ENCODE measurements around the gene NES.

DNA sequence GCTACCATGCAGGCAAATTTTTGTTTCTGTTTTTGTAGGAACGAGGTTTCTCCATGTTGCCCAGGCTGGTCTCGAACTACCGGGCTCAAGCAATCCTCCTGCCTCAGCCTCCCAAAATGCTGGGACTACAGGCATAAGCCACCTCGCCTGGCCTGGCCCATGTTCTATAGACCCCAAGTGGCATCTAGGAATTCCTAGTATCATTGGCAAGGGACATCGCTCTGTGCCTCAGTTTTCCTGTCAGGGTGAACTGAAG is 14.5 kb downstream of the NES start:
- TF ChIP-seq, protein P1, sequence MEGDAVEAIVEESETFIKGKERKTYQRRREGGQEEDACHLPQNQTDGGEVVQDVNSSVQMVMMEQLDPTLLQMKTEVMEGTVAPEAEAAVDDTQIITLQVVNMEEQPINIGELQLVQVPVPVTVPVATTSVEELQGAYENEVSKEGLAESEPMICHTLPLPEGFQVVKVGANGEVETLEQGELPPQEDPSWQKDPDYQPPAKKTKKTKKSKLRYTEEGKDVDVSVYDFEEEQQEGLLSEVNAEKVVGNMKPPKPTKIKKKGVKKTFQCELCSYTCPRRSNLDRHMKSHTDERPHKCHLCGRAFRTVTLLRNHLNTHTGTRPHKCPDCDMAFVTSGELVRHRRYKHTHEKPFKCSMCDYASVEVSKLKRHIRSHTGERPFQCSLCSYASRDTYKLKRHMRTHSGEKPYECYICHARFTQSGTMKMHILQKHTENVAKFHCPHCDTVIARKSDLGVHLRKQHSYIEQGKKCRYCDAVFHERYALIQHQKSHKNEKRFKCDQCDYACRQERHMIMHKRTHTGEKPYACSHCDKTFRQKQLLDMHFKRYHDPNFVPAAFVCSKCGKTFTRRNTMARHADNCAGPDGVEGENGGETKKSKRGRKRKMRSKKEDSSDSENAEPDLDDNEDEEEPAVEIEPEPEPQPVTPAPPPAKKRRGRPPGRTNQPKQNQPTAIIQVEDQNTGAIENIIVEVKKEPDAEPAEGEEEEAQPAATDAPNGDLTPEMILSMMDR (IDR thresholded peaks at IDR 0.05) = no peak
- TF ChIP-seq TP53 (CRISPR knock-in tag; IDR thresholded peaks at IDR 0.05) = no peak
- no peak for TF ChIP-seq CHD2 (IDR thresholded peaks at IDR 0.05; ENCODE audit: low read length, partially characterized antibody)
- TF ChIP-seq PHF8 (IDR thresholded peaks at IDR 0.05; ENCODE audit: borderline replicate concordance, low read depth) = no peak
- no peak for TF ChIP-seq POLR2A (IDR thresholded peaks at IDR 0.05; ENCODE audit: low read length)
- no peak for TF ChIP-seq RAD21 (conservative IDR thresholded peaks at IDR 0.05 in 1 of 2, IDR thresholded peaks at IDR 0.05 in 1 of 2)
- TF ChIP-seq ESRRA (IDR thresholded peaks at IDR 0.05; ENCODE audit: borderline replicate concordance, low read length) = no peak
- no peak for TF ChIP-seq MYC (IDR thresholded peaks at IDR 0.05; ENCODE audit: borderline replicate concordance, low read length)
- TF ChIP-seq RNF2 (IDR thresholded peaks at IDR 0.05; ENCODE audit: borderline replicate concordance, low read depth) = no peak

Data from A549 (cell line).